GM12801 (cell line): ENCODE data around the gene BCL2.

Source experiments
- CTCF ChIP-seq: IDR thresholded peaks from one replicate; pipeline ENCODE4 v1.5.1; 2011; ENCODE audit warnings: control low read depth; ENCODE audit not compliant: insufficient read length; ENCODE audit errors: extremely low read depth

Gene BCL2

GRCh38 chr18:63137999-63138435 is 181.6 kb downstream of the BCL2 start:
- TF ChIP-seq CTCF, result no peak

- TF ChIP-seq CTCF, result no peak
These were observed 184.5 kb downstream of the BCL2 start for GRCh38 chr18:63135101-63135500.

- no peak for TF ChIP-seq CTCF
These were observed 186.8 kb downstream of the BCL2 start for GRCh38 chr18:63132819-63133200.

- TF ChIP-seq CTCF, result no peak
These were observed 187.4 kb downstream of the BCL2 start for GRCh38 chr18:63131959-63132818.

- no peak for TF ChIP-seq CTCF
These were observed 188.2 kb downstream of the BCL2 start for GRCh38 chr18:63131106-63131958.

- TF ChIP-seq CTCF, result no peak
These were observed 189.4 kb downstream of the BCL2 start for GRCh38 chr18:63130176-63130575.

- no peak for TF ChIP-seq CTCF
These were observed 191.2 kb downstream of the BCL2 start for GRCh38 chr18:63128237-63128974.
